HG02678 (cell line): ENCODE measurements around the gene PRKACA.

Source experiments
- ATAC-seq: cut with Tn5 transposase; IDR thresholded peaks from one replicate; pipeline ENCODE4 v1.9.1; 2021; ENCODE audit warnings: mild to moderate bottlenecking, moderate library complexity; ENCODE audit not compliant: unreplicated experiment

Gene PRKACA

GRCh38 chr19:14096272-14096992 lies 21.1 kb downstream of the PRKACA start:
- no peak for ATAC-seq

GRCh38 chr19:14094854-14095253 lies 22.7 kb downstream of the PRKACA start:
- ATAC-seq, result no peak

GRCh38 chr19:14093117-14093823 lies 24.3 kb downstream of the PRKACA start:
- ATAC-seq, result no peak

GRCh38 chr19:14091813-14092462 lies 25.6 kb downstream of the PRKACA start:
- ATAC-seq, result peak; percentile 3

- ATAC-seq, result peak; percentile 65
Measured at GRCh38 chr19:14091081-14091812, 26.3 kb downstream of the PRKACA start.

- ATAC-seq, result peak; percentile 51
Measured at GRCh38 chr19:14090509-14091080, 27.0 kb downstream of the PRKACA start, which contains the start of gene SAMD1. SAMD1 (minus strand) TSS chr19:14090751.

GRCh38 chr19:14089662-14090508 lies 27.7 kb downstream of the PRKACA start:
- ATAC-seq, result peak; percentile 27

- no peak for ATAC-seq
Measured at GRCh38 chr19:14089412-14089661, 28.2 kb downstream of the PRKACA start.

- ATAC-seq, result no peak
Measured at GRCh38 chr19:14088634-14089411, 28.7 kb downstream of the PRKACA start.

- ATAC-seq, result no peak
Measured at GRCh38 chr19:14086098-14086497, 31.5 kb downstream of the PRKACA start.

- ATAC-seq, result no peak
Measured at GRCh38 chr19:14085309-14085995, 32.1 kb downstream of the PRKACA start, which contains the start of gene C19orf67. C19orf67 (minus strand) TSS chr19:14085783; CDS start chr19:14085627, 156 bp downstream.

- no peak for ATAC-seq
Measured at GRCh38 chr19:14082675-14082960, 34.9 kb downstream of the PRKACA start.

GRCh38 chr19:14081797-14082674 lies 35.5 kb downstream of the PRKACA start:
- ATAC-seq, result peak; percentile 2

- ATAC-seq, result peak; percentile 85
Measured at GRCh38 chr19:14080887-14081796, 36.4 kb downstream of the PRKACA start.

- no peak for ATAC-seq
Measured at GRCh38 chr19:14078411-14078810, 39.2 kb downstream of the PRKACA start.

GRCh38 chr19:14073925-14074838 lies 43.4 kb downstream of the PRKACA start:
- ATAC-seq, result no peak
